Measurements from ENCODE around the gene NUMB.

Gene NUMB

DNA sequence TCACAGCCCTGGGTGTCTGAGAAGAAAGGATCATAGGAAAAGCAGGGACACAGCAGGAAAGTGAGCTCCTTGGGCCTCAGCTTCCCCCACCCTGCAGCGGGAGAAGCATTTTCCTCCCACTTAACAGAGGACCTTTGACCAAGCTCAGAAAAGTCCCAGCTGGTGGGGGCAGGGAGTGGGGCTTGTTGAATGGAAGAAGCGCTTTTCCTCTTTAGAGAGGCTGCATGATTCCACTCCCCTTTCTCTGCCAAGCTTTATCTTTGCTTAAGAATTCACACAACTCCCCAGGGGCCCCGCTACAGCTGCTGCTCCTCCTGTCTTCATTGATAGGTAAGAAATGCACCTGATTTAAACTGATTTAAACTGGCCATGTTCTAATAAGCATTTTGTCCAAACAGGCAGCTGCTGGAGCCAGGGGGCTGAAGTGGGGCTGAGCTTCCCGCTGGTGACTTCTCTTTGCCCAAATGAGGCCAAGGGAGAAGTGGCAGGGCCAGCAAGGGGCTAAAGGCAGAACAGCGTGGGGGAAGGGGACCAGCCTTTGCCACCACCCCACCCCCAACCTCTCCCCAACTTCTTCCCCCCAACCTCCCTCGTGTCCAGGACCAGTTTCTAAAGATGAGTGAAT lies 222.7 kb downstream of the NUMB start:
- TF ChIP-seq, protein P1, sequence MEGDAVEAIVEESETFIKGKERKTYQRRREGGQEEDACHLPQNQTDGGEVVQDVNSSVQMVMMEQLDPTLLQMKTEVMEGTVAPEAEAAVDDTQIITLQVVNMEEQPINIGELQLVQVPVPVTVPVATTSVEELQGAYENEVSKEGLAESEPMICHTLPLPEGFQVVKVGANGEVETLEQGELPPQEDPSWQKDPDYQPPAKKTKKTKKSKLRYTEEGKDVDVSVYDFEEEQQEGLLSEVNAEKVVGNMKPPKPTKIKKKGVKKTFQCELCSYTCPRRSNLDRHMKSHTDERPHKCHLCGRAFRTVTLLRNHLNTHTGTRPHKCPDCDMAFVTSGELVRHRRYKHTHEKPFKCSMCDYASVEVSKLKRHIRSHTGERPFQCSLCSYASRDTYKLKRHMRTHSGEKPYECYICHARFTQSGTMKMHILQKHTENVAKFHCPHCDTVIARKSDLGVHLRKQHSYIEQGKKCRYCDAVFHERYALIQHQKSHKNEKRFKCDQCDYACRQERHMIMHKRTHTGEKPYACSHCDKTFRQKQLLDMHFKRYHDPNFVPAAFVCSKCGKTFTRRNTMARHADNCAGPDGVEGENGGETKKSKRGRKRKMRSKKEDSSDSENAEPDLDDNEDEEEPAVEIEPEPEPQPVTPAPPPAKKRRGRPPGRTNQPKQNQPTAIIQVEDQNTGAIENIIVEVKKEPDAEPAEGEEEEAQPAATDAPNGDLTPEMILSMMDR (conservative IDR thresholded peaks at IDR 0.05; ENCODE audit: low read depth, low read length), result no peak
- no peak overlapping the region for H3K4me3 ChIP-seq (ENCODE audit: low read length)
- DNase-seq (ENCODE audit: low read depth), result no peak

DNA sequence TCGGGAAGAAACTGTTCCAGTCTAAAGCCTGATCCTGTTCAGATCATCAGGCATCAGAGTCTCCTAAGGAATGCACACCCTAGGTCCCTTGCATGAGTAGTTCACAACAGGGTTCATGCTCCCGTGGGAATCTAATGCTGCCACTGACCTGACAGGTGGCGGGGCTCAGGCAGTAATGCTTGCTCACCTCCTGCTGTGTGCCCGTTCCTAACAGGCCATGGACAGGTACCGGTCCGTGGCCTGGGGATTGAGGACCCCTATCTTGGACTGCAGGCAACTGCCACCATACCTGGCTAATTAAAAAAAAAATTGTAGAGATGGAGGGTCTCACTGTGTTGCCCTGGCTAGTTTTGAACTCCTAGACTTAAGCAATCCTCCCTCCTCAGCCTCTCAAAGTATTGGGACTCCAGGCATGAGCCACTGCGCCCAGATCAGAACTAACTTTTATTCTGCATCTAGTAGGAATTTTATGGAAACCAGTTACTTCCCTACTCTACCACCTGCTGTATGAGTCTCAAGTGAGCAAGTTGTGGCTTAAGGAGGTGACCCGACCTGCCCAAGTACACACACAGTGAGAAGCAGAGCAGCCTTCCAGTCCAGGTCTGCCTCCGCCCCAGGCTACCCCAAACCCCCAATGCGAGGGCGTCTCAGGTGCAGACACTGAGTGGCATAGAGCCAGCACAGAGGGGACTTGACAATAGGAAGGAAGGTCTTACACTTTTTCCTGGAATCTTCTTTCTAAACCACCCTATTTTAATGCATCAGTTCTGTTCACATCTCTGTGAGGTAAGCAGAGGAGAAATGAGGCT lies 223.6 kb downstream of the NUMB start:
- DNase-seq (ENCODE audit: low read depth), result no peak

DNA sequence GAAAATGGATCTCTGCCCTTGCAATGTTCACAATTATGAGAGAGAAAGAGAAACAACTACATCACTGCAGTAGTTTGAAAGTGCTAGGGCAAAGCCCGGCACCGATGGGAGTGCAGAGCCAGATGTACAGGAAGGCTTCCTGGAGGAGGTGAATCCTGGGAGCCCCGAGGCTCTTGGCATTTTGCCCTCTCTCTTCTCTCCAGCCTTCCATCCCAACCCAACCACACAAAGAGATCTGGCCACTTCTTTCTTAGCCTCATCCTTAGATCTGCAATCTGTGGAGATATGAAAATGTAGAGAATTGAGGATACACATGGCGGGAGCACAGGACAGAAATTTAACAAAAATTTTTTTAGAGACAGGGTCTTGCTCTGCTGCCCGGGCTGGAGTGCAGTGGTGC lies 224.3 kb downstream of the NUMB start:
- DNase-seq (ENCODE audit: low read depth), result no peak
- H3K4me3 ChIP-seq (ENCODE audit: low read length), result no peak overlapping the region
- TF ChIP-seq, protein P1 (conservative IDR thresholded peaks at IDR 0.05; ENCODE audit: low read depth, low read length), result no peak

More for the DNA sequence above, 223.6 kb downstream of the NUMB start:
- H3K4me3 ChIP-seq (ENCODE audit: low read length), result no peak overlapping the region
- TF ChIP-seq, protein P1 (conservative IDR thresholded peaks at IDR 0.05; ENCODE audit: low read depth, low read length), result no peak

DNA sequence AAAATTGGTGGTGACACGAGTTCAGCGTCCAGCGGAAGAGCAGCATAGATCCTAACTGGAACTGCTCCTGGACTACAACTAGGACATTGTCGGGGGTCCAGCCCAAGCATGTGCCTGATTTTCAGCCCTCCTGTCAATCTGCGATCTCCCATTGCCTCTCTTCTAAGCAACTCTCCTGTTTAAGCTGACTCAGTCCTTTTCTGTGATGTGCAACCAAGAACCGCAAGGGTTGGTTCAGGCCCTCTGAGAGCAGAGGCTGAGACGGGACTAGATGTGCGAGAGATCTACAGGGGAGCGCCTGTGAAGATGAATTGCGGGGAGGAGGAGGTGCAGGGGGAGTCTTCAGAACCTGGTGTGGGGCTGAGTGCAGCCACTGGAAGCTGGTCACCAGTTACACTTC lies 224.8 kb downstream of the NUMB start:
- DNase-seq (ENCODE audit: low read depth), result no peak
- TF ChIP-seq, protein P1 (conservative IDR thresholded peaks at IDR 0.05; ENCODE audit: low read depth, low read length), result no peak
- H3K4me3 ChIP-seq (ENCODE audit: low read length), result no peak overlapping the region

DNA sequence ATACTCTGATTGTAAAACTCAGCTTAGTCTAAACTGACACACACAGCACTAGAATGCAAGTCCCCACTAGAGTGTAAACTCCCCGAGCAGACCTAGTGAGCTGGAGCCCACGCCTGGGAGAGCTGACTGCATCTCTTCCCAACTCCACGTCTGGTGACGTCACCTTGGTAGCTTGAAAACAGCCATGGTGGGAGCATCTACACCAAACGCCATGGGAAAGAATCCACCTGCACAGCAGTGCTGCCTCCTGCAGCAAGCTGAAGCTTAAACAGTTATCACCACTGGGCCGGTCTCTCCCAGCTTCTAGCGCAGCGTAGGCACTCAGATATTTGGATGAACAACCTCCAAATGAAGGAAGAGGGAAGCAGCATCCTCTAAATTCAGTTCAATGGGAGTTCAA lies 225.4 kb downstream of the NUMB start:
- TF ChIP-seq, protein P1 (conservative IDR thresholded peaks at IDR 0.05; ENCODE audit: low read depth, low read length), result no peak
- DNase-seq (ENCODE audit: low read depth), result no peak
- H3K4me3 ChIP-seq (ENCODE audit: low read length), result no peak overlapping the region

DNA sequence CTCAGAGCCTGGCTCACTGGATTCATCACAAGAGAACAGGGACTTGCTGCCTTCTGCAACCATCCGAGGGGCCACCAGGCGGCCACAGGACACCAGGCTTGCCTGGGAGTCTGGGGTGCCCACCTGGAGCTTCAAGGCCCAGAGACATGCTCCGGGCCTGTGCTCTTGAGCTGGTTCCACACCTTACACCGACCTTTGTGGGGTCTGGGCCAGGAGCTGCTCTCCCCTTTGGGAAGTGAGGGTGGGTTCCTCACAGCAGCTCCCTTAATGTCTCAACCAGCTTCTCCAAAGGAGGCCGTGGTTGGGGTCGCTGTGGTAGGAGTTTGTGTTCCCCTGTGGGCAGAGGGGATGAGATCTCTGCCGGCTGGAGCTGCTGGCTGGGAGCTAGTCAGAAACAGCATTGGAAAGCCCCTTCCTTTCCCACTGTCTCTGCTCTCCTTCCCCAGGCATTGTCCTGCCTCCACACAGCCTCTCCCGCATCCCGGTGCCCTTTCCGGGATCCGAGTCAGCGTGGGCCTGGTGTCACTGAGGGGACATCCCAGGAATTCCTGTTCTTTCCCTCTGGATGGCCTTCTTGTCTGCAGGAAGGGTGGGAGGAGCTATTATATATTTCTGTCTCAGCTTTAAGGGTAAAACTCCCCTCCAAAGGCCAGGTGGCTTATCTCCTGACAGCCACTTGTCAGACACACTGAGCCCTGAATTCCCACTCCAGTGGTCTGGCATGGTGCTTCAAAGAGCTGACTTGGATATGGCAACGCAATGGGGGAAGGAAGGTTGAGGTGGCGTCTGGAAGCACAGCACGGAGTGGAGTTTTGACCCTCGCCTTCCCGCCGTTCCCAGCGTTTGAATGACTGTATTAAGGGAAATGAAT lies 226.1 kb downstream of the NUMB start:
- H3K4me3 ChIP-seq (ENCODE audit: low read length), result no peak overlapping the region
- TF ChIP-seq, protein P1 (conservative IDR thresholded peaks at IDR 0.05; ENCODE audit: low read depth, low read length), result peak; percentile 33
- no peak for DNase-seq (ENCODE audit: low read depth)

All from retinal pigment epithelial cell (primary cell).